Measurements from ENCODE around the gene SHC4. TPM values are rescaled to one million over a fixed set of nuclear protein-coding genes. Genes with fewer than 3 reads are reported as not detected.

Gene SHC4
- total RNA-seq, 1 experiment from 2014 or later, result 0.44 TPM

DNA sequence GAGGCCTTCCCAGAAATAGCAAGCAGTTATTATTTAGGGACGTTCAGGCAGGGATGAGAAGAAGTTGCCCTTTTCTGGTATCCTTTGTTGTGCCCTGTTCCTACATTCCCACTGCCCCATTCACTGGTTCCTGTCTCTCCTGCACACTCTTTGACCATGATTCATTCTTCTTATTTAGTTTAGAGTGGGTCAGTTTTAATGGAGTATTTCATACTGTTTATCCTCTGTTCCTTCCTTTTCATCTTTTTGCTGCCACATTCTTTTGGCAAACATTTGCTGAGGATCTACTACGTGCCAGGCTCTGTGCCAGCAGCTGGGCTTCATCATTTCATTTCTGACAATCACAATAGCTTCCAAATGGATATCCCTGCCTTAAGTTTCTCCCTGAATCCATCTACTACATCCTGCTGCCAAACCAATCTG, 97.6 kb downstream of the SHC4 start:
- no peak overlapping the region for H3K27ac ChIP-seq
- H3K4me2 ChIP-seq, result no peak overlapping the region
- H3F3A ChIP-seq (ENCODE audit: insufficient read depth, low read depth), result 0 out of 2 replicates have a peak, but pooled peaks cover 7% of the 10 kb centered on the region
- TF ChIP-seq EZH2 (IDR thresholded peaks at IDR 0.05; ENCODE audit: low read depth), result no peak
- TF ChIP-seq, protein P1, sequence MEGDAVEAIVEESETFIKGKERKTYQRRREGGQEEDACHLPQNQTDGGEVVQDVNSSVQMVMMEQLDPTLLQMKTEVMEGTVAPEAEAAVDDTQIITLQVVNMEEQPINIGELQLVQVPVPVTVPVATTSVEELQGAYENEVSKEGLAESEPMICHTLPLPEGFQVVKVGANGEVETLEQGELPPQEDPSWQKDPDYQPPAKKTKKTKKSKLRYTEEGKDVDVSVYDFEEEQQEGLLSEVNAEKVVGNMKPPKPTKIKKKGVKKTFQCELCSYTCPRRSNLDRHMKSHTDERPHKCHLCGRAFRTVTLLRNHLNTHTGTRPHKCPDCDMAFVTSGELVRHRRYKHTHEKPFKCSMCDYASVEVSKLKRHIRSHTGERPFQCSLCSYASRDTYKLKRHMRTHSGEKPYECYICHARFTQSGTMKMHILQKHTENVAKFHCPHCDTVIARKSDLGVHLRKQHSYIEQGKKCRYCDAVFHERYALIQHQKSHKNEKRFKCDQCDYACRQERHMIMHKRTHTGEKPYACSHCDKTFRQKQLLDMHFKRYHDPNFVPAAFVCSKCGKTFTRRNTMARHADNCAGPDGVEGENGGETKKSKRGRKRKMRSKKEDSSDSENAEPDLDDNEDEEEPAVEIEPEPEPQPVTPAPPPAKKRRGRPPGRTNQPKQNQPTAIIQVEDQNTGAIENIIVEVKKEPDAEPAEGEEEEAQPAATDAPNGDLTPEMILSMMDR (conservative IDR thresholded peaks at IDR 0.05), result no peak
- no peaks in the 10 kb centered on the region for H3K9me3 ChIP-seq (ENCODE audit: insufficient read depth, low read depth)
- intact Hi-C loops (cut with micrococcal nuclease; ENCODE audit: unreplicated experiment), result no loop called here
- H2AFZ ChIP-seq, result no peak overlapping the region
- no peaks in the 10 kb centered on the region for H3K9me2 ChIP-seq (ENCODE audit: insufficient read depth)
- no TSS peak for BruUV-seq (replicated peaks)
- H3K79me2 ChIP-seq (ENCODE audit: low read depth), result no peaks in the 10 kb centered on the region
- peaks cover 34% of the 10 kb centered on the region for H3K4me1 ChIP-seq (replicated peaks; ENCODE audit: insufficient read depth)
- no peak overlapping the region for H3K4me3 ChIP-seq
- CTCF ChIA-PET, result no interaction called here
- POLR2A ChIA-PET (ENCODE audit: unreplicated experiment), result no interaction called here
- no peaks in the 10 kb centered on the region for H4K20me1 ChIP-seq (ENCODE audit: insufficient read depth)
- no peaks in the 10 kb centered on the region for H3K27me3 ChIP-seq (ENCODE audit: insufficient read depth, low read depth)
- DNase-seq, result no peak
- no peaks in the 10 kb centered on the region for H3K36me3 ChIP-seq (ENCODE audit: low read depth)

DNA sequence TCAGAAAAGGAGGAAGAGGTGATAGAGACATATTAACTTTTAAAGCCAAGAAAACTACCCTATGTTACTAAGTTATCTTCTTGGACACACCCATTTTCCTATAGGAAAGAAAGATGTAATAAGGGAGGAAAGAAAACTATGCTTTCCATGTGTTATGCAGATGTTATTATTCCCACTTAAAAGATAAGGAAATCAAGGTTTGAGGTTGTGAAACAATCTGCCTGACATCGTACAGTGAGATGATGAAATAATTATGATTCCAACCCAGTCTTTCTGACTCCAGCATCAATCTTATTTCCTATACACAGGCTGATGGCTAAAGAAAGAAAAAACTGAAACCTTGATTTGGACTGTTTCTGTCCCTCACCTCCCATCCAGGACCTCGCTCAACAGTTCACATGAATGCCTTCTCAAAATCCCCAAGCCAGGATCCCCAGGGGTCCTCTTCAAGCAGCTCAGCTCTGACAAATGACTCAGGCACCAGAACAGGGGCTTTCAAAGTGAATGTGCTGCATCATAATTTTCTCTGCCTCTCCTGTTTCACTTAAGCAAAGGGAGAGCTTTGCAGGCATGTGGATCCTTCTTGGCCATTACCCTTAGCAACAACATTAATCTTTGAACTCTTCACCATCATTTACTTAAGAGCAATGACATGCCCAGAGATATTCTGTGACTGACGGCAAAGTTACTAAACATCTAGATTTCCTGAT, 98.2 kb downstream of the SHC4 start:
- Histone ChIP-seq H3F3A (ENCODE audit: insufficient read depth, low read depth) (0 out of 2 replicates have a peak, but pooled peaks cover 7% of the 10 kb centered on the region), H3K27me3 (ENCODE audit: insufficient read depth, low read depth) (no peaks in the 10 kb centered on the region), H3K27ac (no peak overlapping the region), H3K4me3 (no peak overlapping the region), H2AFZ (no peak overlapping the region), H4K20me1 (ENCODE audit: insufficient read depth) (no peaks in the 10 kb centered on the region), H3K9me2 (ENCODE audit: insufficient read depth) (no peaks in the 10 kb centered on the region), H3K4me2 (no peak overlapping the region), H3K79me2 (ENCODE audit: low read depth) (no peaks in the 10 kb centered on the region), H3K36me3 (ENCODE audit: low read depth) (no peaks in the 10 kb centered on the region), H3K4me1 (replicated peaks; ENCODE audit: insufficient read depth) (peaks cover 28% of the 10 kb centered on the region), H3K9me3 (ENCODE audit: insufficient read depth, low read depth) (no peaks in the 10 kb centered on the region)
- intact Hi-C loops (cut with micrococcal nuclease; ENCODE audit: unreplicated experiment), result no loop called here
- TF ChIP-seq, protein P1 (conservative IDR thresholded peaks at IDR 0.05), result no peak
- TF ChIP-seq EZH2 (IDR thresholded peaks at IDR 0.05; ENCODE audit: low read depth), result no peak
- POLR2A ChIA-PET (ENCODE audit: unreplicated experiment), result no interaction called here
- CTCF ChIA-PET, result no interaction called here
- no TSS peak for BruUV-seq (replicated peaks)
- DNase-seq, result no peak

DNA sequence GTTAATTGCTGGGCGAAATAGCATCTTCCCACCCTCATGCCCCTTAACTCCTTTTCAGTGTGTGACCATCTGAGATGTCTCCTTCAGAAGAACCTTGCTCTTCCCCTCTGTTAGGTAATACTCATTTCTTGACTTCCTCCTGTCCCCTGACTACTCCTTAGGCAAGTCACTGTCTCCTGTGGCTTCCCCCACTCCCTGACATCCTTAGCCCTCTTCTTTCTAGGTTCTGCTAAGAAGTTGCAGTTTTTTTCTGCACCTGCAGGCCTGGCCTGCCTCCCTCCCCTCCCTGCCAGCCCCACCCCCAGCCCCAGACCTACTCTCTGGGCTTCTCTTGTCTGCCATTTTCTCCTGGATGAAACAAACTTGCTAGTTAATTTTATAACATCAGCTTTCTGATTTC, 101.0 kb downstream of the SHC4 start:
- CTCF ChIA-PET, result interaction anchor here (1.1 to 1.6 kb wide), 3 partner anchors 113 to 1282 kb away, joined by 3 to 6 read pairs (median 6); no protein-coding TSS in a partner anchor
- H3K79me2 ChIP-seq (ENCODE audit: low read depth), result no peaks in the 10 kb centered on the region
- H2AFZ ChIP-seq, result no peak overlapping the region
- POLR2A ChIA-PET (ENCODE audit: unreplicated experiment), result no interaction called here
- no peak for DNase-seq
- intact Hi-C loops (cut with micrococcal nuclease; ENCODE audit: unreplicated experiment), result loop anchor here (1.0 to 5.0 kb wide), 5 partner anchors 100 to 1285 kb away; partner anchors contain the start of gene SHC4
- no peak overlapping the region for H3K4me3 ChIP-seq
- no peaks in the 10 kb centered on the region for H3K9me2 ChIP-seq (ENCODE audit: insufficient read depth)
- H3K27ac ChIP-seq, result no peak overlapping the region
- H3K27me3 ChIP-seq (ENCODE audit: insufficient read depth, low read depth), result no peaks in the 10 kb centered on the region
- BruUV-seq (replicated peaks), result no TSS peak
- H3K4me2 ChIP-seq, result no peak overlapping the region
- peaks cover 8% of the 10 kb centered on the region; the same call in 1 of the 2 replicates for H3K4me1 ChIP-seq (replicated peaks; ENCODE audit: insufficient read depth)
- H3K9me3 ChIP-seq (ENCODE audit: insufficient read depth, low read depth), result no peaks in the 10 kb centered on the region
- no peaks in the 10 kb centered on the region for H3F3A ChIP-seq (ENCODE audit: insufficient read depth, low read depth)
- no peaks in the 10 kb centered on the region for H3K36me3 ChIP-seq (ENCODE audit: low read depth)
- H4K20me1 ChIP-seq (ENCODE audit: insufficient read depth), result no peaks in the 10 kb centered on the region
- TF ChIP-seq, protein P1 (conservative IDR thresholded peaks at IDR 0.05), result no peak
- TF ChIP-seq EZH2 (IDR thresholded peaks at IDR 0.05; ENCODE audit: low read depth), result no peak

Data from PC-9 (cell line).